Measurements from ENCODE around the gene MUC4.

Gene MUC4

DNA sequence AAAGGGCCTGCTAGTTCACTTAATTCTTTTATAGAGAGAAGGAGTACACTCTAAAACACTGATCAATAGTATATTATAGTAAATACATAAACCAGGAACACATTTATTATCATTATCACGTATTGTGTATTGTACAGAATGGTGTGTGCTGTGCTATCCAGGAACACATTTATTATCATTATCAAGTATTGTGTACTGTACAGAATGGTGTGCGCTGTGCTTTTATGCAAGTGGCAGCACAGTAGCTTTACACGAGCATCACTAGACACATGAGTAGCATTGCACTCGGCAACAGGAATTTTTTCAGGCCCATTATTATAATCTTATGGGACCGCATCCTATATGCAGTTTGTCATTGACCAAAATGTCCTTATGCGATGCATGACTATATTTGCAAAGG, 111.9 kb downstream of the MUC4 start:
- DNase-seq (ENCODE audit: low spot score) = no peak

DNA sequence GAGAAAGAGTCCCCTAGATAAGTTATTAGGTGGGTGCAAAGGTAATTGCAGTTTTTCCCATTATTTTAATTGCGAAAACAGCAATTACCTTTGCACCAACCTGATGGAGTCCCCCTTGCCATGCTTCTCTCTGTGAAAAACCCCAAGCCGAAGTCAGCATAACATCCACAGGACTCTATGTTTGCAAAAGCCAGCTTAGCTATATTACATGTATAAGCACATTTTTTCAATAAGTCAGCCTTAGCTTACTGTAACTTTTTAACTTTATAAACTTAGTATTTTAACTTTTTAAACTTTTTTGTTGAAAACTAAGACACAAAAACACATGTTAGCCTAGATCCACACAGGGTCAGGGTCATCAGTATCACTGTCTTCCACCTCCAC, 112.3 kb downstream of the MUC4 start:
- no peak for DNase-seq (ENCODE audit: low spot score)

DNA sequence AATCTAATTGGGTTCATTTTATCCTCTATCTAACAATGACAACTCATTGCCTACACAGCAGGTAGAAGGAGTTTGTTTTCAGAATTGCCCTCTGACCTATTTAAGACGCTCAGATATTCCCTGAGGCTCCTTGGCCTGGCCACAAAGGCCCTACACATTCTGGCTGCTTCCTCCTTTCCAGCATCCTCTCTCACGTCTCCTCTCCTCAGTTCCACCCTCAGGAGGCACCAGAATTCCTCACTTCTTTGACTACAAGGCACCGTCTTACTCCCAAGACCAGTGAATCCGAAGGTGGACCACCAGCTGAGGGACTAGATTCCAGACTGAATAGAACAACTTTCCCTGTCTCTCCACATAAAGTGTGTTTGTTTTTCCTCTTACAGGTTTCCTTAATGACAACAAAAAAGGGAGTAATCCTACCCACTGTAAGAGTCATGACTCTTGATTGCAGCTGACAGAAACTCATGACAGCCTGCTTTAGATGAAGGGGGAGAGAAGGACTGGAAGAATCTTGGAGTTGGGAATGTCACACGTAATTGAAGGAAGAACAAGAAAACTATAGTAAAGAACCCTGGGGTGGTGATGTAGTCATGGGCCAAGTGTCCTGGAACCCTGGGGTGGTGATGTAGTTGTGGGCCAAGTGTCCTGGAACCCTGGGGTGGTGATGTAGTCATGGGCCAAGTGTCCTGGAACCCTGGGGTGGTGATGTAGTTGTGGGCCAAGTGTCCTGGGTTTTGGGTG, 112.9 kb downstream of the MUC4 start:
- DNase-seq (ENCODE audit: low spot score) = no peak

DNA sequence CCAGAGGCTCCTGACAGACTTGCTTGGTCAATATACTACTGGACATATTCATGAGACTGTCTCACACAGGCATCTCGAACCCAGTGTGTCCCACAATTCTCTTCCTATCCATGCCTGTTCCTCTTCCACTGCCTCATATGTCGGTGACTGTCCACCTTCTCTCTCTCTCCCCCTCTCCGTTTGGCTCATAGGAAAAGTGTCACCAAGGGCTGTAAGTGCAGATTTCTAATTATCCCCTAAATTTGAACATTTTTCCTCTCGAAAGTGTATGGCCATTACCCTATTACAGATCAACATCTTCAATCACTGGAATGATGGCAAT, 113.4 kb downstream of the MUC4 start:
- DNase-seq (ENCODE audit: low spot score) = no peak

- no peak for DNase-seq (ENCODE audit: low spot score)
These were observed 114.0 kb downstream of the MUC4 start for GRCh38 chr3:195697582-195698324.
